SK-N-SH (cell line): ENCODE measurements around the gene MRPS22. TPM values are rescaled to one million over a fixed set of nuclear protein-coding genes. Genes with fewer than 3 reads are reported as not detected.

Experiments
- CTCF ChIA-PET: fragments of 300-600, 350-600 bp; formaldehyde crosslinking; extraction: SDS; loops from one replicate; lab custom pipeline; 2021; lab: Yijun Ruan, JAX
- POLR2A ChIA-PET: fragments of 350-600 bp; sonication (Branson Sonifier 250); formaldehyde crosslinking; extraction: SDS; loops from one replicate; lab custom pipeline; 2020; ENCODE audit warnings: antibody characterized with exemption, inconsistent platforms; lab: Yijun Ruan, JAX
- DNase-seq: peaks from one replicate; pipeline ENCODE4 v3.0.0; 2012
- H2AFZ ChIP-seq: fragments of 200-600 bp; sonication (generic); 2 replicates; pipeline ENCODE4 v1.8.1; 2016; ENCODE audit warnings: antibody characterized with exemption, mild to moderate bottlenecking, low read depth
- H3F3A ChIP-seq: fragments of 200-600 bp; sonication (generic); replicated peaks from 2 replicates; pipeline ENCODE3; 2016; ENCODE audit warnings: antibody characterized with exemption, mild to moderate bottlenecking; ENCODE audit not compliant: insufficient read depth
- H3K27ac ChIP-seq, 2 experiments: fragments of 200-500 bp in 1 of 2; fragments of 200-600 bp in 1 of 2; sonication (Bioruptor generic) in 1 of 2; sonication (generic), shearing (Covaris generic) in 1 of 2; 2 replicates each; pipeline versions ENCODE4 v1.5.1 to v1.6.1; 2014 to 2016; ENCODE audit warnings: low read depth in 2 of 2, inconsistent platforms in 1 of 2, low read length in 1 of 2, mild to moderate bottlenecking in 1 of 2, mixed read lengths in 1 of 2
- H3K27me3 ChIP-seq: fragments of 200-600 bp; sonication (generic), shearing (Covaris generic); 2 replicates; pipeline ENCODE4 v1.6.1; 2016; ENCODE audit warnings: mixed run types; ENCODE audit not compliant: insufficient read depth
- H3K36me3 ChIP-seq, 2 experiments: fragments of 200-500 bp in 1 of 2; fragments of 200-600 bp in 1 of 2; sonication (Bioruptor generic) in 1 of 2; sonication (generic) in 1 of 2; replicated peaks in 1 of 2; 2 replicates each; pipeline versions ENCODE3 to v1.5.1; 2014 to 2016; ENCODE audit warnings: low read length in 1 of 2, mild to moderate bottlenecking in 1 of 2; ENCODE audit not compliant: insufficient read depth in 2 of 2, control insufficient read depth in 1 of 2
- H3K4me1 ChIP-seq, 2 experiments: fragments of 200-500 bp in 1 of 2; fragments of 200-600 bp in 1 of 2; sonication (Bioruptor generic) in 1 of 2; sonication (generic), shearing (Covaris generic) in 1 of 2; 2 replicates each; pipeline versions ENCODE4 v1.5.1 to v1.6.1; 2014 to 2016; ENCODE audit warnings: low read depth in 1 of 2, low read length in 1 of 2, mixed run types in 1 of 2; ENCODE audit not compliant: insufficient read depth in 2 of 2, control insufficient read depth in 1 of 2
- H3K4me2 ChIP-seq: fragments of 200-600 bp; sonication (generic), shearing (Covaris generic); 2 replicates; pipeline ENCODE4 v1.6.1; 2017; ENCODE audit warnings: mixed run types
- H3K4me3 ChIP-seq, 2 experiments: fragments of 200-500 bp in 1 of 2; fragments of 200-600 bp in 1 of 2; sonication (Bioruptor generic) in 1 of 2; sonication (generic), shearing (Covaris generic) in 1 of 2; 2 replicates each; pipeline versions ENCODE4 v1.5.1 to v1.8.1; 2014 to 2016; ENCODE audit warnings: low read depth in 2 of 2, inconsistent platforms in 1 of 2, low read length in 1 of 2, mild to moderate bottlenecking in 1 of 2, mixed read lengths in 1 of 2, moderate library complexity in 1 of 2
- H3K79me2 ChIP-seq: fragments of 200-600 bp; sonication (generic); 2 replicates; pipeline ENCODE4 v1.8.1; 2017; ENCODE audit warnings: mild to moderate bottlenecking; ENCODE audit not compliant: insufficient read depth
- H3K9ac ChIP-seq: fragments of 200-600 bp; sonication (generic); 2 replicates; pipeline ENCODE4 v1.6.1; 2017; ENCODE audit warnings: mixed run types
- H3K9me2 ChIP-seq: fragments of 200-600 bp; sonication (generic); 2 replicates; pipeline ENCODE4 v1.6.1; 2017; ENCODE audit warnings: mixed run types
- H3K9me3 ChIP-seq: fragments of 200-600 bp; sonication (generic); 2 replicates; pipeline ENCODE4 v1.6.1; 2017; ENCODE audit warnings: mixed run types, mild to moderate bottlenecking, moderate library complexity
- H4K20me1 ChIP-seq: fragments of 200-600 bp; sonication (generic); 2 replicates; pipeline ENCODE4 v1.6.1; 2017; ENCODE audit warnings: mild to moderate bottlenecking, mixed run types; ENCODE audit not compliant: insufficient read depth
- CHD2 ChIP-seq: fragments of 150-350 bp; IDR thresholded peaks from 2 replicates; pipeline ENCODE4 v1.6.1; 2018; ENCODE audit warnings: low read length; ENCODE audit not compliant: partially characterized antibody
- CTCF ChIP-seq: fragments of 200-600 bp; sonication (generic); IDR thresholded peaks from 2 replicates; pipeline ENCODE4 v1.6.1; 2017; ENCODE audit warnings: antibody characterized with exemption, mild to moderate bottlenecking, moderate library complexity
- EP300 ChIP-seq, 2 experiments: IDR thresholded peaks; 2 replicates each; pipeline versions ENCODE4 v1.4.0 to v1.6.1; 2012; ENCODE audit warnings: borderline replicate concordance in 1 of 2, low read depth in 1 of 2, low read length in 1 of 2
- EZH2phosphoT487 ChIP-seq: fragments of 200-600 bp; sonication (generic); IDR thresholded peaks from 2 replicates; pipeline ENCODE4 v1.6.1; 2017; ENCODE audit warnings: low read depth, mixed run types, mild to moderate bottlenecking, antibody characterized with exemption, moderate library complexity, borderline replicate concordance
- FOXJ3 ChIP-seq: sonication (generic); formaldehyde crosslinking; IDR thresholded peaks from 2 replicates; pipeline ENCODE4 v1.5.1; 2020; ENCODE audit warnings: mild to moderate bottlenecking, missing genetic modification reagents
- FOXM1 ChIP-seq: IDR thresholded peaks from 2 replicates; pipeline ENCODE4 v1.4.0; 2012; ENCODE audit warnings: low read depth, mild to moderate bottlenecking
- GATA2 ChIP-seq: sonication (generic); formaldehyde crosslinking; IDR thresholded peaks from 2 replicates; pipeline ENCODE4 v1.5.0; 2020; ENCODE audit warnings: mild to moderate bottlenecking, missing genetic modification reagents
- IRF3 ChIP-seq: fragments of 150-350 bp; IDR thresholded peaks from 2 replicates; pipeline ENCODE4 v1.6.1; 2016; ENCODE audit warnings: mild to moderate bottlenecking, low read depth, low read length
- JUND ChIP-seq: IDR thresholded peaks from 2 replicates; pipeline ENCODE4 v1.4.0; 2012
- MAX ChIP-seq: IDR thresholded peaks from 2 replicates; pipeline ENCODE4 v1.4.0; 2012; ENCODE audit warnings: low read depth
- MXI1 ChIP-seq: IDR thresholded peaks from 2 replicates; pipeline ENCODE4 v1.6.1; 2012; ENCODE audit warnings: mild to moderate bottlenecking, low read depth, low read length, improper control_type of control experiment
- NFIC ChIP-seq: IDR thresholded peaks from 2 replicates; pipeline ENCODE4 v1.4.0; 2012; ENCODE audit warnings: borderline replicate concordance
- PBX3 ChIP-seq: IDR thresholded peaks from 2 replicates; pipeline ENCODE4; 2012
- POLR2AphosphoS5 ChIP-seq: IDR thresholded peaks from 2 replicates; pipeline ENCODE4 v1.6.1; 2012; ENCODE audit warnings: low read depth, low read length
- RAD21 ChIP-seq: IDR thresholded peaks from 2 replicates; pipeline ENCODE4 v1.6.1; 2012; ENCODE audit warnings: mild to moderate bottlenecking, low read length
- RCOR1 ChIP-seq: fragments of 150-350 bp; IDR thresholded peaks from 2 replicates; pipeline ENCODE4 v1.6.1; 2017; ENCODE audit warnings: antibody characterized with exemption, low read length
- RFX5 ChIP-seq: IDR thresholded peaks from 2 replicates; pipeline ENCODE4 v1.6.1; 2012; ENCODE audit warnings: mild to moderate bottlenecking, improper control_type of control experiment, low read length
- RXRA ChIP-seq: IDR thresholded peaks from 2 replicates; pipeline ENCODE4 v1.4.0; 2012; ENCODE audit warnings: low read depth, mild to moderate bottlenecking, borderline replicate concordance
- SIN3A ChIP-seq: IDR thresholded peaks from 2 replicates; pipeline ENCODE4 v1.6.1; 2012; ENCODE audit warnings: low read depth, mild to moderate bottlenecking, low read length, moderate library complexity, borderline replicate concordance
- SMC3 ChIP-seq: IDR thresholded peaks from 2 replicates; pipeline ENCODE4 v1.6.1; 2012; ENCODE audit warnings: low read depth, low read length, improper control_type of control experiment
- TAF1 ChIP-seq: IDR thresholded peaks from 2 replicates; pipeline ENCODE4 v1.6.1; 2012; ENCODE audit warnings: low read depth, mild to moderate bottlenecking, low read length, moderate library complexity, borderline replicate concordance
- TCF12 ChIP-seq: IDR thresholded peaks from 2 replicates; pipeline ENCODE4 v1.4.0; 2012
- TEAD4 ChIP-seq: IDR thresholded peaks from 2 replicates; pipeline ENCODE4 v1.4.0; 2012; ENCODE audit warnings: mild to moderate bottlenecking, borderline replicate concordance; ENCODE audit not compliant: insufficient read depth
- USF1 ChIP-seq: IDR thresholded peaks from 2 replicates; pipeline ENCODE4 v1.4.0; 2012; ENCODE audit warnings: low read depth, borderline replicate concordance
- USF2 ChIP-seq: fragments of 150-350 bp; IDR thresholded peaks from 2 replicates; pipeline ENCODE4 v1.6.1; 2017; ENCODE audit warnings: antibody characterized with exemption, low read length, low read depth, borderline replicate concordance
- YY1 ChIP-seq: IDR thresholded peaks from 2 replicates; pipeline ENCODE4 v1.4.0; 2012; ENCODE audit warnings: low read depth, mild to moderate bottlenecking
- WGBS: methylation state at CpG from one replicate; pipeline ENCODE4 v1.1.6; 2017; ENCODE audit warnings: low lambda C conversion rate; 5-methylcytosine and 5-hydroxymethylcytosine counted together
- polyA plus RNA-seq, 3 experiments: library from polyadenylated mRNA; depleted of rRNA; stranded (reverse); fragments of >200 nt; gene quantifications; 2 replicates each; pipeline ENCODE4 v1.2.3, GENCODE V29; 2012

The MRPS22 gene
- polyA plus RNA-seq, 1 of the 3 experiments (the other 2 are of a cell fraction): 50.6 TPM

GRCh38 chr3:139302084-139302800 lies 41.6 kb upstream of the MRPS22 start:
- Histone ChIP-seq H3K36me3 (no peaks in the 10 kb centered on the region), H3K4me3 (no peak overlapping the region), H3K9ac (peak overlapping the region; percentile 54; the same call in 1 of the 2 replicates), H3K9me3 (no peaks in the 10 kb centered on the region), H2AFZ (no peak overlapping the region), H3K9me2 (no peaks in the 10 kb centered on the region), H3K27me3 (no peaks in the 10 kb centered on the region), H3K79me2 (no peaks in the 10 kb centered on the region), H4K20me1 (no peaks in the 10 kb centered on the region), H3K27ac (peak overlapping the region; percentile 65 to 87; a peak in 3 of 4 replicates), H3K4me2 (peak overlapping the region; percentile 65), H3F3A (peaks cover 12% of the 10 kb centered on the region), H3K4me1 (peaks cover 5 to 31% of the 10 kb centered on the region in 2 experiments; a peak in 3 of 4 replicates)
- ChIA-PET CTCF (interaction anchor here (1.2 to 3.2 kb wide), 4 partner anchors 15 to 190 kb away, joined by 7 to 17 read pairs (median 14); no protein-coding TSS in a partner anchor), POLR2A (no interaction called here)
- WGBS: 25% methylated on average over 12 of the region's 12 CpGs
- DNase-seq: peak; percentile 33
- TF ChIP-seq JUND: peak; percentile 93
- TF ChIP-seq FOXJ3: no peak
- TF ChIP-seq MXI1: no peak
- peak; percentile 98 for TF ChIP-seq MAX
- TF ChIP-seq TCF12: peak; percentile 98
- TF ChIP-seq EZH2phosphoT487: no peak; the same call in 1 of the 2 replicates
- no peak for TF ChIP-seq USF2
- TF ChIP-seq CHD2: no peak
- peak in 1 of 2 experiments; percentile 97; a peak in 2 of 4 replicates for TF ChIP-seq EP300 (IDR thresholded peaks at IDR 0.05; ENCODE audit: borderline replicate concordance in 1 of 2, low read depth in 1 of 2, low read length in 1 of 2)
- TF ChIP-seq PBX3: peak; percentile 87
- TF ChIP-seq USF1: peak; percentile 36; the same call in 1 of the 2 replicates
- TF ChIP-seq RAD21: no peak
- peak; percentile 92; the same call in 1 of the 2 replicates for TF ChIP-seq RXRA
- TF ChIP-seq YY1: no peak
- peak; percentile 85; the same call in 1 of the 2 replicates for TF ChIP-seq SIN3A
- peak; percentile 72; the same call in 1 of the 2 replicates for TF ChIP-seq FOXM1
- TF ChIP-seq POLR2AphosphoS5: peak; percentile 75
- TF ChIP-seq IRF3: no peak
- peak; percentile 93 for TF ChIP-seq NFIC
- no peak for TF ChIP-seq SMC3
- no peak for TF ChIP-seq CTCF
- peak; percentile 44; the same call in 1 of the 2 replicates for TF ChIP-seq TAF1
- TF ChIP-seq TEAD4: peak; percentile 98
- no peak for TF ChIP-seq RFX5
- no peak for TF ChIP-seq RCOR1
- TF ChIP-seq GATA2 (CRISPR knock-in tag): no peak
